IPS-18a (cell line): ENCODE measurements around the gene CAPN9.

ENCODE experiments used
- H3K27ac ChIP-seq: one replicate; pipeline ENCODE4 v1.5.1; 2013; ENCODE audit warnings: low read length
- H3K27me3 ChIP-seq: one replicate; pipeline ENCODE4 v1.6.1; 2013; ENCODE audit warnings: mild to moderate bottlenecking, low read length; ENCODE audit not compliant: control insufficient read depth, insufficient read depth
- H3K36me3 ChIP-seq: one replicate; pipeline ENCODE4 v1.6.1; 2013; ENCODE audit warnings: low read depth, low read length; ENCODE audit not compliant: control insufficient read depth
- H3K4me1 ChIP-seq: one replicate; pipeline ENCODE4 v1.6.1; 2013; ENCODE audit warnings: low read depth, low read length; ENCODE audit not compliant: control insufficient read depth
- H3K4me3 ChIP-seq: one replicate; pipeline ENCODE4 v1.5.1; 2013; ENCODE audit warnings: low read length
- H3K9ac ChIP-seq: one replicate; pipeline ENCODE4 v1.6.1; 2013; ENCODE audit warnings: mild to moderate bottlenecking, low read length, moderate library complexity
- H3K9me3 ChIP-seq: one replicate; pipeline ENCODE4 v1.6.1; 2013; ENCODE audit warnings: low read depth, low read length; ENCODE audit not compliant: control insufficient read depth

The CAPN9 gene

DNA sequence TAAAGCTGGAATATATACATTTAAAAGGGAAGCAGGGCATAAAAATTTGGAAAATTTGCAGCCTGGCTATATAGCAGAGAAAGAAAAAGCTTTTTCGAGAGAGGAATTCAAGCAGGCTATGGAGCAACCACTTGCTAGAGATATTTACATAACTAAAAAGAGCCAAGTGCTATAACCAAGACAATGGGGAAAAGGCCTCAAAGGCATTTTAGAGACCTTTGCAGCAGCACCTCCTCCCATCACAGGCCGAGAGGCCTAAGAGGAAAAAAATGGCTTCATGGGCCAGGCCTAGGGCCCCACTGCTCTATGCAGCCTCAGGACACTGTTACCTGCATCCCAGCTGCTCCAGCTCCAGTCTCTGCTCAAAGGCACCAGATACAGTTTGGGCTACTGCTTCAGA lies 37.0 kb downstream of the CAPN9 start:
- no peak overlapping the region for H3K9ac ChIP-seq
- peaks cover 96% of the 10 kb centered on the region for H3K27me3 ChIP-seq
- H3K4me3 ChIP-seq = no peak overlapping the region
- H3K27ac ChIP-seq = no peak overlapping the region
- H3K9me3 ChIP-seq = no peaks in the 10 kb centered on the region
- H3K4me1 ChIP-seq = peaks cover 8% of the 10 kb centered on the region
- no peaks in the 10 kb centered on the region for H3K36me3 ChIP-seq

DNA sequence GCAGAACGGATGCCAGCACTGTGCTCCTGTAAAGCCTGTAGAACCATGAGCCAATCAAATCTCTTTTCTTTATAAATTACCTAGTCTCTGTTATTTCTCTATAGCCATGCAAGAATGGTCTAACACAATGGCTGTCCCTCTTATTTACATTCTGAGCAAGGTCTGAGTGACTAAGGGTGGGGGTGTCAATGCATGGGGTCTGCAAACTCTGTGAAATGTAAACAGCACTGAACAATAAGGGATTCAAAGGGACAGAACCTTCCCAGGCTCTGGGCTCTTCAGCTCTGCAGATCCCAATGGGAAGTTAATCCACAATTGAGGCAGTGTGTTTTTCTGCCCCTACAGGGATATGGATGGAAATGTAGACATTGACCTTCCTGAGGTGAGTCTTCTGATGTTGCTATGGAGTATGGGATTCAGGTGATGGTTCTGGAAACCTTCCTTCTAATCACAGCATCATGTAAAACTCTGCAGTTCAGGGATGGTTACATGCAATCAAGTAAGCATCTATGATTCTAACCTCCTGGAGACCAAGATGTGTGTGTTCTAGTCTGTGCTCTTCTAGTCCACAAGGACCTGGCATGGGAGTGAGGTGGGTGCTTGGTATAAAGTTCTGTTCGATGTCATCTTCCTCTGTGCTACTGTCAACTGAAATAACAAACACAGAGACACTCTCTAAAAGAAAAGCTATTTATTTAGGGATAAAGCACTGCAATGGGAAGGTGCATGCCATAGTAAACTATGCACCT lies 38.6 kb downstream of the CAPN9 start:
- H3K27me3 ChIP-seq = peaks cover 94% of the 10 kb centered on the region
- no peaks in the 10 kb centered on the region for H3K9me3 ChIP-seq
- H3K4me3 ChIP-seq = no peak overlapping the region
- H3K9ac ChIP-seq = no peak overlapping the region
- H3K4me1 ChIP-seq = peaks cover 8% of the 10 kb centered on the region
- H3K36me3 ChIP-seq = no peaks in the 10 kb centered on the region
- H3K27ac ChIP-seq = no peak overlapping the region

- Histone ChIP-seq H3K9ac (no peak overlapping the region), H3K4me3 (no peak overlapping the region), H3K36me3 (no peaks in the 10 kb centered on the region), H3K4me1 (peaks cover 8% of the 10 kb centered on the region), H3K9me3 (no peaks in the 10 kb centered on the region), H3K27me3 (peaks cover 88% of the 10 kb centered on the region), H3K27ac (no peak overlapping the region)
Measured at GRCh38 chr1:230786385-230786753, 39.2 kb downstream of the CAPN9 start.

DNA sequence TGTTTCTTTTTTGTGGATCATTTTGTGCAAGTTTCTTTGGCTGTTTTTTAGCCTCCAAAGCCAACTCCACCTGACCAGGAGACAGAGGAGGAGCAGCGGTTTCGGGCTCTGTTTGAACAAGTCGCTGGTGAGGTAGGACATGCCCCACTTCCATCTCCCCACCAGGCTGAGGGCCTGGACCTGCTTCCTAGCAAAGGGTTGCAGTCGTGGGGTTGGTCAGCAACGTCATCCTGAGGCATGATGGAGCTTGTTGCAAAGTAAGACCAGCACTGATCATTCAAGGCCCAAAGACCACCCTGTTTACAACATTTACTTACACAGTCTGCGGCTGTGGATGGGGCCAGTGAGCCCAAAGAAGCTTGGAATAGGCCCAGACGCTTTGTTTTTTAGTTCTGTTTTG lies 40.3 kb downstream of the CAPN9 start:
- Histone ChIP-seq H3K4me1 (peaks cover 8% of the 10 kb centered on the region), H3K9ac (no peak overlapping the region), H3K27me3 (peaks cover 77% of the 10 kb centered on the region), H3K9me3 (no peaks in the 10 kb centered on the region), H3K4me3 (no peak overlapping the region), H3K27ac (no peak overlapping the region), H3K36me3 (no peaks in the 10 kb centered on the region)

DNA sequence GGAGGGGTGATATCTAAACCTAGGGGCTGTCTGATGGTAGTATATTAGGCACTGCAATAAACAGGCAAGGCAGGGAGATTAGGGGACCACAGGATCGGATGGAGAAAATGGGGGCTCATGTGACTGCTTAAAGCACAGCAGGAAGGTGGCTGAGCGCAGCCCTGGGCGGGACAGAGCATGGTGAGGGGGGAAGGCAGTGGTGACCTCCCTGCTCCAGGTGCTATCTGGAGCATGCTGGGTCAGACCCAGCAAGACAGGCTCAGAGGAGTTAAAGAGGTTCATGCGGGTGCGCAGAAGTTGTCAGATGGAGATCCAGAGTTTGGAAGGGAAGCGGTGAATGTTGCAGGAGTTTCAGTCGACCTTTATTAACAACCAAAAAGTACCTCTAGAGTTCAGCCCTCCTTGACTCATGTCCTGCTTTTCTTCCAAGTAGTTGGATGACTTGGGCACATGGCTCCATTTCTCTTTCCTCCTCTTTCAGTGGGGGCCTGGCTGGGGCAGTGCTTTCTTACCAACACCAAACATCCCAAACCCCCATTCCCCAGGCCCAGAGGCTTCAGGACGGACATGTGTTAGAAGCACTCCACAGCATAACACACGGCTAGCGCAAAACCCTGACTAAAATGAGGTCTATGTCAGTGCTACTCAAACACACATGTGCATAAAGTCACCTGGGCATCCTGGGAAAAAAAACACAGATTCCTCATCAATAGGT lies 41.5 kb downstream of the CAPN9 start:
- Histone ChIP-seq H3K4me1 (peaks cover 8% of the 10 kb centered on the region), H3K9me3 (no peaks in the 10 kb centered on the region), H3K27ac (no peak overlapping the region), H3K9ac (no peak overlapping the region), H3K27me3 (peaks cover 65% of the 10 kb centered on the region), H3K4me3 (no peak overlapping the region), H3K36me3 (no peaks in the 10 kb centered on the region)

DNA sequence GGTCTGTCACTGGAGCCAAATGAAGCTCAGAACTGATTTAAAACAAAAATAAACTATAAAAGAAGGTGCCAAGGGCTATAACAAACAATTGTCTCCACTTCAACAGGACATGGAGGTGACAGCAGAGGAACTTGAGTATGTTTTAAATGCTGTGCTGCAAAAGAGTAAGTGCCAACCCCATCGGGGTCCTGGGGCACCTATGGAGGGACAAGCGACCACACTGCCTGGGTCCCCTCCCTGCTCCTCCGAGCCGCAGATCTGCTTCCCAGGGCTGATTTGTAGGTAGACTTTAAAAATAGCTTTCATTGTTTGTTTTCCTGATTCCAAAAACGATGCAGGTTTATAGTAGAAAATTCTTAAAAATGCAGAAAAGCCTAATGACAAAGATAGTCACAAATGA lies 42.8 kb downstream of the CAPN9 start:
- H3K9ac ChIP-seq = no peak overlapping the region
- no peak overlapping the region for H3K27ac ChIP-seq
- no peak overlapping the region for H3K4me3 ChIP-seq
- H3K9me3 ChIP-seq = no peaks in the 10 kb centered on the region
- peaks cover 51% of the 10 kb centered on the region for H3K27me3 ChIP-seq
- H3K36me3 ChIP-seq = no peaks in the 10 kb centered on the region
- peaks cover 5% of the 10 kb centered on the region for H3K4me1 ChIP-seq

GRCh38 chr1:230791986-230792564 lies 44.9 kb downstream of the CAPN9 start:
- H3K4me1 ChIP-seq = no peaks in the 10 kb centered on the region
- H3K36me3 ChIP-seq = no peaks in the 10 kb centered on the region
- H3K27ac ChIP-seq = no peak overlapping the region
- peaks cover 33% of the 10 kb centered on the region for H3K27me3 ChIP-seq
- H3K4me3 ChIP-seq = no peak overlapping the region
- H3K9me3 ChIP-seq = no peaks in the 10 kb centered on the region
- H3K9ac ChIP-seq = no peak overlapping the region

DNA sequence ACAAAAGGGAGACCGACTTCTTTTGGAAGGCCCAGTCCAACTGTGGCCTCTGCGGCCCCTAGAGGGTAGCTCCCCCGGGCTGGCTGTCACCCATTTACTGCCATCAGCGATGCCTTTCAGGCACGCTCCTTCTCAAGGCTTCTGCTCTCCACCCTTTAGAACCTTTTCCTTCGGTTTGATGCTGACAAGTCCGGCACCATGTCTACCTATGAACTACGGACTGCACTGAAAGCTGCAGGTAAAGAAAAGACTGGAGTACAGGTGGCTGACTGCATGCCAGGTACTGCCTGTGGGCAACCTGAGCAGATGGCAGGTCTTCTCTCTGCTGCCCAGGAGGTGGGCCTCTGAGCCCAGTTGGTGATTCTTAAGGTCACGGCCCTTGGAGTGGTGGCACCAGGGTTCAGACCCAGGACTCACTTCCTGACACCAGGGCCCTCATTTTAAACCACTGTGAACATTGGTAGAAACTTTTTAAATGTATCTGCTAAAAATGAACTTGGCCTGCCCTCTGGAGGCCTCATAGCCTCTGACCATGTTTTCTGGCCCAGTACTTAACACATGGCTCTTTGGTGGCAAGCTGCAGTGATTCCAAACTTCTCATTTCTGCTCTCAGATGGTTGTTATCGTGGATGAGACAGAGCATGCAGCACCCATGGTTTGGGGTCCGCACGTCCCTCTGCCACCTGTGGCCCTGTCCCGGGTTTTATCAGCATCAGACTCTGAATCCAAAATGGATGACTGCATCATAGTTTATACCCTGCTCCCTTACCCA lies 45.7 kb downstream of the CAPN9 start:
- Histone ChIP-seq H3K9ac (no peak overlapping the region), H3K27me3 (peaks cover 31% of the 10 kb centered on the region), H3K4me1 (no peaks in the 10 kb centered on the region), H3K27ac (no peak overlapping the region), H3K36me3 (no peaks in the 10 kb centered on the region), H3K4me3 (no peak overlapping the region), H3K9me3 (no peaks in the 10 kb centered on the region)

- H3K36me3 ChIP-seq = no peaks in the 10 kb centered on the region
- no peak overlapping the region for H3K27ac ChIP-seq
- H3K9ac ChIP-seq = no peak overlapping the region
- H3K4me1 ChIP-seq = no peaks in the 10 kb centered on the region
- peaks cover 26% of the 10 kb centered on the region for H3K27me3 ChIP-seq
- no peak overlapping the region for H3K4me3 ChIP-seq
- H3K9me3 ChIP-seq = no peaks in the 10 kb centered on the region
Measured at GRCh38 chr1:230793463-230793745, 46.2 kb downstream of the CAPN9 start.

DNA sequence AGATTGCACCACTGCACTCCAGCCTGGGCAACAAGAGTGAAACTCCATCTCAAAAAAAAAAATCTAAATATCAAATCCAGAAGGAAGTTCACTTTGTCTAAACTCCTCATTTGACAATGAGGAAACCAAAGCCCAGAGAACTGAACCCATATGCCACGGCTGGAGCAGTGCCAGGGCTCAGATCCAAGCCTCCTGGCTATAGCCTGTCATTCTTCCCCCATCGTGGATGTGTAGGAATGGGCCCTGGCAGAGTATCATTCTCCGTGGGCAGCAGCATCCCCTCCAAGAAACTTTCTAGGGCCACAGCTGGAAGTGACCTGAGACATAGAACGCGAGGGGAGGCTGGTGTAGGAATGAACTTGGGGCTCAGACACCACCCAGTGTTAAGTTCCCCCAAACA lies 47.2 kb downstream of the CAPN9 start:
- Histone ChIP-seq H3K36me3 (no peaks in the 10 kb centered on the region), H3K9me3 (no peaks in the 10 kb centered on the region), H3K27ac (no peak overlapping the region), H3K4me3 (no peak overlapping the region), H3K9ac (no peak overlapping the region), H3K4me1 (no peaks in the 10 kb centered on the region), H3K27me3 (peaks cover 16% of the 10 kb centered on the region)

- H3K4me1 ChIP-seq = no peaks in the 10 kb centered on the region
- no peak overlapping the region for H3K4me3 ChIP-seq
- no peak overlapping the region for H3K9ac ChIP-seq
Measured at GRCh38 chr1:230794871-230795605, 47.9 kb downstream of the CAPN9 start.

More at GRCh38 chr1:230794871-230795605, 47.9 kb downstream of the CAPN9 start:
- Histone ChIP-seq H3K27ac (no peak overlapping the region), H3K27me3 (peaks cover 10% of the 10 kb centered on the region), H3K36me3 (no peaks in the 10 kb centered on the region), H3K9me3 (no peaks in the 10 kb centered on the region)
